Measurements from ENCODE around the gene GSTA3. TPM values are rescaled to one million over a fixed set of nuclear protein-coding genes. Genes with fewer than 3 reads are reported as not detected.

Gene GSTA3
- total and polyA plus RNA-seq, 2 donors (not counting 1 experiment from before 2014, with no cell fraction given), result not detected

GRCh38 chr6:52849137-52849536 lies 60.4 kb downstream of the GSTA3 start:
- Histone ChIP-seq H3K79me2 (ENCODE audit: control insufficient read depth, insufficient read depth, low read length) (no peaks in the 10 kb centered on the region), H3K4me1 (ENCODE audit: control insufficient read depth, extremely low read depth, insufficient read depth, low read length) (no peaks in the 10 kb centered on the region)

More at GRCh38 chr6:52849137-52849536, 60.4 kb downstream of the GSTA3 start:
- Histone ChIP-seq H2AFZ (ENCODE audit: low read length) (no peak overlapping the region), H4K20me1 (ENCODE audit: control insufficient read depth, extremely low read depth, insufficient read depth, low read length) (no peaks in the 10 kb centered on the region), H3K4me3 (replicated peaks in 1 of 4; ENCODE audit: control extremely low read depth in 1 of 4, insufficient read depth in 1 of 4, low read depth in 3 of 4, low read length in 4 of 4) (no peak overlapping the region), H3K9me3 (ENCODE audit: control insufficient read depth, insufficient read depth, low read depth, low read length) (no peaks in the 10 kb centered on the region), H3K4me2 (ENCODE audit: extremely low read depth, insufficient read depth, low read length) (no peak overlapping the region), H3K27me3 (ENCODE audit: control insufficient read depth, insufficient read depth, low read length) (peaks cover 3% of the 10 kb centered on the region), H3K9ac (ENCODE audit: insufficient read depth, low read length) (no peak overlapping the region), H3K36me3 (ENCODE audit: control insufficient read depth, insufficient read depth, low read length) (no peaks in the 10 kb centered on the region), H3K27ac (ENCODE audit: insufficient read depth, low read length) (no peak overlapping the region)
- TF ChIP-seq CTCF (conservative IDR thresholded peaks at IDR 0.05 in 1 of 2, IDR thresholded peaks at IDR 0.05 in 1 of 2; ENCODE audit: low read depth in 1 of 2, low read length in 2 of 2) (no peak), EZH2 (IDR thresholded peaks at IDR 0.05; ENCODE audit: low read length, missing control alignments) (no peak)
- DNase-seq (ENCODE audit: low read depth in 2 of 2), result no peak

Other genes with a start within 250 kb of the GSTA3 start
- 27.5 and 38.3 TPM in 2 replicates for gene TMEM14A, start 238.6 kb downstream of the GSTA3 start, total RNA-seq
- 41.6 and 49.0 TPM in 2 replicates for gene TMEM14A, start 238.6 kb downstream of the GSTA3 start, polyA plus RNA-seq
- gene GSTA2, start 146.2 kb downstream of the GSTA3 start, total RNA-seq, result not detected in 2 replicates
- not detected in 2 replicates for gene GSTA2, start 146.2 kb downstream of the GSTA3 start, polyA plus RNA-seq
- under 0.01 TPM in 1 of 2 replicates, not detected in the other for gene GSTA1, start 105.9 kb downstream of the GSTA3 start, total RNA-seq
- not detected in 2 replicates for gene GSTA1, start 105.9 kb downstream of the GSTA3 start, polyA plus RNA-seq
- gene GSTA5, start 68.9 kb downstream of the GSTA3 start, total RNA-seq, result not detected in 2 replicates
- not detected in 2 replicates for gene GSTA5, start 68.9 kb downstream of the GSTA3 start, polyA plus RNA-seq
- 44.9 and 54.0 TPM in 2 replicates for gene GSTA4, start 85.6 kb upstream of the GSTA3 start, total RNA-seq
- gene GSTA4, start 85.6 kb upstream of the GSTA3 start, polyA plus RNA-seq, result 47.2 and 51.9 TPM in 2 replicates
- 6.7 and 10.1 TPM in 2 replicates for gene CILK1, start 152.1 kb upstream of the GSTA3 start, total RNA-seq
- 15.4 and 16.4 TPM in 2 replicates for gene CILK1, start 152.1 kb upstream of the GSTA3 start, polyA plus RNA-seq
- gene FBXO9, start 155.7 kb upstream of the GSTA3 start, total RNA-seq, result 35.7 and 44.8 TPM in 2 replicates
- 49.9 and 65.2 TPM in 2 replicates for gene FBXO9, start 155.7 kb upstream of the GSTA3 start, polyA plus RNA-seq
- not detected in 2 replicates for gene GCM1, start 239.1 kb upstream of the GSTA3 start, total RNA-seq
- gene GCM1, start 239.1 kb upstream of the GSTA3 start, polyA plus RNA-seq, result not detected in 2 replicates